ENCODE results near the gene RAD51B.

GRCh38 chr14:68154275-68154674 is 334.7 kb downstream of the RAD51B start:
- no peak for TF ChIP-seq CTCF (IDR thresholded peaks at IDR 0.05)
- no peak for TF ChIP-seq POLR2A (IDR thresholded peaks at IDR 0.05)
